GM04504 (cell line): ENCODE results near the gene SCYL3.
"Not testable (repeated sequence)": the region's sequence is repeated elsewhere in the genome, so short reads cannot be mapped to it uniquely, and the experiment has no call there.

Source experiments
- DNase-seq: peaks from one replicate; pipeline ENCODE4 v3.0.0-alpha.2; 2012; ENCODE audit warnings: low read depth

Gene SCYL3

GRCh38 chr1:169893645-169894423 is at the start of gene SCYL3:
SCYL3 (minus strand) TSS chr1:169893896; CDS start chr1:169888840, 5,056 bp downstream.
- DNase-seq: peak; percentile 94

GRCh38 chr1:169941982-169942830 is 48.5 kb upstream of the SCYL3 start:
- DNase-seq: peak; percentile 51

GRCh38 chr1:169933984-169934725 is 40.5 kb upstream of the SCYL3 start:
- DNase-seq: no peak

- DNase-seq: no peak
These were observed 38.1 kb upstream of the SCYL3 start for GRCh38 chr1:169931795-169932231.

GRCh38 chr1:169929210-169929526 is 35.5 kb upstream of the SCYL3 start:
- DNase-seq: no peak

- peak; percentile 25 for DNase-seq
These were observed 34.9 kb upstream of the SCYL3 start for GRCh38 chr1:169928438-169929209.

GRCh38 chr1:169925505-169926482 is 32.1 kb upstream of the SCYL3 start:
- DNase-seq: no peak

- no peak for DNase-seq
These were observed 31.1 kb upstream of the SCYL3 start for GRCh38 chr1:169924829-169925228.

- no peak for DNase-seq
These were observed 30.4 kb upstream of the SCYL3 start for GRCh38 chr1:169924063-169924462.

GRCh38 chr1:169921080-169921479 is 27.4 kb upstream of the SCYL3 start:
- DNase-seq: no peak

GRCh38 chr1:169918927-169919326 is 25.2 kb upstream of the SCYL3 start:
- no peak for DNase-seq

- not testable (repeated sequence) for DNase-seq
These were observed 24.5 kb upstream of the SCYL3 start for GRCh38 chr1:169918220-169918619.

GRCh38 chr1:169915150-169915549 is 21.5 kb upstream of the SCYL3 start:
- no peak for DNase-seq

- no peak for DNase-seq
These were observed 20.8 kb upstream of the SCYL3 start for GRCh38 chr1:169914531-169914930.

GRCh38 chr1:169909499-169909898 is 15.8 kb upstream of the SCYL3 start:
- DNase-seq: no peak

GRCh38 chr1:169906938-169907337 is 13.2 kb upstream of the SCYL3 start:
- DNase-seq: no peak

GRCh38 chr1:169904834-169905233 is 11.1 kb upstream of the SCYL3 start:
- DNase-seq: no peak

- DNase-seq: no peak
These were observed 9.1 kb upstream of the SCYL3 start for GRCh38 chr1:169902751-169903150.

GRCh38 chr1:169901115-169901514 is 7.4 kb upstream of the SCYL3 start:
- no peak for DNase-seq

GRCh38 chr1:169900571-169900970 is 6.9 kb upstream of the SCYL3 start:
- no peak for DNase-seq
